Uterus (tissue), 4 donors: Measurements from ENCODE around the gene NHERF1. TPM values are rescaled to one million over a fixed set of nuclear protein-coding genes. Genes with fewer than 3 reads are reported as not detected.

Experiments used
- DNase-seq, 2 donors: peaks; one replicate each; pipeline ENCODE4 v3.0.0-alpha.2; 2019 to 2020
- H3K27ac ChIP-seq, 2 donors: fragments of 200-600 bp; sonication (generic); 1 replicate in 1 of 2; 2 replicates in 1 of 2; pipeline ENCODE4 v1.5.1; 2016 to 2018
- H3K27me3 ChIP-seq, 2 donors: fragments of 200-600 bp; sonication (generic); one replicate each; pipeline ENCODE4 v1.5.1; 2018 to 2019; ENCODE audit warnings: control low read depth in 1 of 2
- H3K36me3 ChIP-seq, 2 donors: fragments of 200-600 bp; sonication (generic); one replicate each; pipeline ENCODE4 v1.5.1; 2019; ENCODE audit warnings: control low read depth in 1 of 2
- H3K4me1 ChIP-seq, 2 donors: fragments of 200-600 bp; sonication (generic); one replicate each; pipeline ENCODE4 v1.5.1; 2018 to 2019; ENCODE audit warnings: control low read depth in 1 of 2
- H3K4me3 ChIP-seq, 2 donors: fragments of 200-600 bp; sonication (generic); 1 replicate in 1 of 2; 2 replicates in 1 of 2; pipeline ENCODE4 v1.5.1; 2018 to 2019; ENCODE audit warnings: mild to moderate bottlenecking in 1 of 2
- H3K9me3 ChIP-seq, 2 donors: fragments of 200-600 bp; sonication (generic); one replicate each; pipeline ENCODE4 v1.5.1; 2019; ENCODE audit warnings: control low read depth in 1 of 2
- CTCF ChIP-seq, 4 experiments: fragments of 200-600 bp in 2 of 4; fragments of 450-650 bp in 2 of 4; sonication (generic) in 2 of 4; IDR thresholded peaks; one replicate each; pipeline ENCODE4 v1.5.1; 2016 to 2019; ENCODE audit warnings: antibody characterized with exemption in 4 of 4, mild to moderate bottlenecking in 2 of 4, moderate library complexity in 1 of 4
- POLR2A ChIP-seq, 2 donors: fragments of 450-650 bp; IDR thresholded peaks; one replicate each; pipeline ENCODE4 v1.6.1; 2016; ENCODE audit warnings: antibody characterized with exemption in 2 of 2, mild to moderate bottlenecking in 1 of 2, moderate library complexity in 1 of 2
- intact Hi-C: fragments of 100-400 bp; cut with DNase I; formaldehyde crosslinking; loops from one replicate; pipeline ENCODE4 v1.15.1; 2023; ENCODE audit warnings: low total_unique reads
- total RNA-seq, 4 donors: library from RNA; depleted of rRNA in 3 of 4; stranded (reverse); fragments of >200 nt in 3 of 4; gene quantifications; one replicate each; pipeline versions ENCODE4 v1.1.0 to v1.2.4, GENCODE V29; 2014 to 2023
- donor health status: DM: yes; HTN: yes; CAD: no.

Gene NHERF1
- total RNA-seq, 4 donors from 2014 or later: 3.3 to 16.9 (median 12.0) TPM

DNA sequence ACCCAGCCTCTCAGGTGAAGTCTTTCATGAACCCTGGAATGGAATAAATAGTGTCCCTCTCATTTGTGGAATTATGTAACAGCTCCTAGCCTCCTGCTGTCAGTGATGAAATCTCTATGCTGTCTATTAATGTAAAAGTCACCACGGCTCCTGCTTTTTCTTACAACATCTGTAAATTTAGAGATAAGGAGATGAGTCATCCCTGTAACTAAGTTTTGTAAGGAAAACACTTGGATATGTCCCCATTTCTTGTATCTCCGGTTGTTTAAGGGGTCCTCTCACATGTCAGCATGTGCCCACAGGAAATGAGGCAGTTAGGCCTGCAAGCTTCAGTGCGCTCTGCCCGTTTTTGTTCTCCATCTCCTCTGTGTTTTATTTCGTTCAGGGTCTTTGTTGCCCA is 30.5 kb downstream of the NHERF1 start:
- Histone ChIP-seq H3K4me1 (peaks cover 6 to 8% of the 10 kb centered on the region in 2 donors), H3K36me3 (no peaks in the 10 kb centered on the region), H3K4me3 (no peak overlapping the region), H3K9me3 (no peaks in the 10 kb centered on the region), H3K27ac (no peak overlapping the region), H3K27me3 (no peaks in the 10 kb centered on the region)
- DNase-seq: no peak
- intact Hi-C loops: no loop called here
- no peak for TF ChIP-seq POLR2A (IDR thresholded peaks at IDR 0.05)
- TF ChIP-seq CTCF (IDR thresholded peaks at IDR 0.05): no peak

DNA sequence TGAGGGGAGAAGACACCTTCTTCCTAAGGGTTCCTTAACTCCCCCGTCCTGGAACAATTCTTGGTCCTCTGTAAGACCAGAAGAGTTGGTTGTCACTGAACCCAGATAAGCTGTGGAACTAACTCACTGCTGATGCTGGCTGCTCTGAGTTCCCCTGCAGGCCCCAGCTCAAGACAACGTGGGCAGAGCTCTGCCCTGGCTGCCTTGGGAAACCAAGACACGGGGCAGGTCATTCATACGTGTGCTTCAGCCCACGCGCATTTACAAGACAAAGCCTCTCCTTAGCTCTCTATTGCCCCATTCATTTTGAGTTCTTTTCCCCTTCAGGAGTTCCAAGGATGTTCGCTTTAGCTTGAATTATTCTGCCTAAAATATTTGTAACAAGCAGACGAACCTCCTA is 31.1 kb downstream of the NHERF1 start:
- Histone ChIP-seq H3K4me3 (no peak overlapping the region), H3K27ac (no peak overlapping the region), H3K4me1 (peaks cover 6 to 8% of the 10 kb centered on the region in 2 donors), H3K9me3 (no peaks in the 10 kb centered on the region), H3K36me3 (no peaks in the 10 kb centered on the region), H3K27me3 (no peaks in the 10 kb centered on the region)
- no peak for DNase-seq
- intact Hi-C loops: no loop called here
- TF ChIP-seq POLR2A (IDR thresholded peaks at IDR 0.05) (no peak), CTCF (IDR thresholded peaks at IDR 0.05) (no peak)

DNA sequence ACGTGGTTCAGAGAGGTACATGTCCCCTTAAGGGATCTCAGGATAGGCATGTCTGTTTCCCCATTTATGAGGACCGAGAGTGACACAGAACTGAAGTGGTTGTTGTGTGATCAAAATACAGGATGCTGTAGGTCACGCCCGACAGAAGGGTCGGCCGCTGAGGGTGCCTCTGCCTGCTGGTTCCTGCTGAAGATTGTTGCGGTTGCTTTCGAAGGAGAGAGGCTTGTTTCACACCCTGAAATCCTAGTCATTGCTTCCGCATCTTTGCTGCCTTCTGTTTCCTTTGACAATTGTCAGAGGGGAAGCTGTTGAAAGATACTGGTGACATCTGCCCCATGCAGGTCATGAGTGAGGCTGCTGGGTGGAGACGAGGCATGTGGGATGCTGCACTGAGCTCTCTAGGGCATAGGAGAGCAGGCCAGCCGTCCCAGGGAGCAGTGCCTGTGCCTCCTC is 31.5 kb downstream of the NHERF1 start:
- Histone ChIP-seq H3K4me3 (no peak overlapping the region), H3K9me3 (no peaks in the 10 kb centered on the region), H3K4me1 (peaks cover 6 to 8% of the 10 kb centered on the region in 2 donors), H3K36me3 (no peaks in the 10 kb centered on the region), H3K27me3 (no peaks in the 10 kb centered on the region), H3K27ac (no peak overlapping the region)
- intact Hi-C loops: no loop called here
- DNase-seq: no peak
- TF ChIP-seq POLR2A (IDR thresholded peaks at IDR 0.05) (no peak), CTCF (IDR thresholded peaks at IDR 0.05) (no peak)

- H3K27ac ChIP-seq: no peak overlapping the region
- H3K9me3 ChIP-seq: no peaks in the 10 kb centered on the region
- H3K4me1 ChIP-seq: peaks cover 0 to 4% of the 10 kb centered on the region in 2 donors
- no peaks in the 10 kb centered on the region for H3K36me3 ChIP-seq
- no peak for DNase-seq
- intact Hi-C loops: no loop called here
- no peak overlapping the region for H3K4me3 ChIP-seq
- no peaks in the 10 kb centered on the region for H3K27me3 ChIP-seq
- TF ChIP-seq CTCF (IDR thresholded peaks at IDR 0.05) (no peak), POLR2A (IDR thresholded peaks at IDR 0.05) (no peak)
Measured at GRCh38 chr17:74780443-74781238, 32.2 kb downstream of the NHERF1 start.

DNA sequence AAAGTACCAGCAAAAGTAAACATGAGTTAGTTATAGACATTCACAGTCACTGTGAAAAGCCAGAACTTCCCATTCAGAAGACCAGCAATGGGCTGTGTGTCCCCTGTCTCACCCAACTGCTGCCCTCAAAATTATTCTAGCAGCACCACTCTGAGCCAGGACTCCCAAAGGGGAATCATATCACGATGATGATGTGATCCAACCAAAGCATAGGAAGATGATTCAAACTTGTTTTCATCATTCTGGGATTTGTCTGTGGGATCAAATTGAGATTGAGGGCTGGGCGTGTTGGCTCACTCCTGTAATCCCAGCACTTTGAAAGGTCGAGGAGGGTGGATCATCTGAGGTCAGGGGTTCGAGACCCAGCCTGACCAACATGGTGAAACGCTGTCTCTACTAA is 34.1 kb downstream of the NHERF1 start:
- Histone ChIP-seq H3K4me1 (no peaks in the 10 kb centered on the region), H3K27ac (no peak overlapping the region), H3K9me3 (no peaks in the 10 kb centered on the region), H3K27me3 (no peaks in the 10 kb centered on the region), H3K36me3 (no peaks in the 10 kb centered on the region), H3K4me3 (no peak overlapping the region)
- intact Hi-C loops: no loop called here
- TF ChIP-seq CTCF (IDR thresholded peaks at IDR 0.05) (no peak), POLR2A (IDR thresholded peaks at IDR 0.05) (no peak)
- DNase-seq: no peak
